GM21381 (cell line): ENCODE measurements around the gene SP140L.
A peak's percentile ranks its signal among the peaks of the same experiment; 100 is the strongest.
"Not testable (repeated sequence)": the region's sequence is repeated elsewhere in the genome, so short reads cannot be mapped to it uniquely, and the experiment has no call there.

Experiments used
- ATAC-seq: cut with Tn5 transposase; IDR thresholded peaks from one replicate; pipeline ENCODE4 v1.9.1; 2021; ENCODE audit warnings: mild to moderate bottlenecking, moderate library complexity; ENCODE audit not compliant: unreplicated experiment

Gene SP140L

GRCh38 chr2:230323385-230324106 lies 3.4 kb upstream of the SP140L start:
- ATAC-seq: no peak

- ATAC-seq: no peak
Measured at GRCh38 chr2:230324503-230324902, 2.5 kb upstream of the SP140L start.

GRCh38 chr2:230325316-230326243 lies 1.4 kb upstream of the SP140L start:
- no peak for ATAC-seq

- peak; percentile 72 for ATAC-seq
Measured at GRCh38 chr2:230327418-230328154, 593 bp downstream of the SP140L start.

GRCh38 chr2:230328155-230328458 lies 1.1 kb downstream of the SP140L start:
- no peak for ATAC-seq

GRCh38 chr2:230329946-230330605 lies 3.1 kb downstream of the SP140L start:
- ATAC-seq: no peak

- no peak for ATAC-seq
Measured at GRCh38 chr2:230330725-230331124, 3.7 kb downstream of the SP140L start.

GRCh38 chr2:230335461-230335863 lies 8.5 kb downstream of the SP140L start:
- no peak for ATAC-seq

GRCh38 chr2:230335864-230336506 lies 9.0 kb downstream of the SP140L start:
- no peak for ATAC-seq

GRCh38 chr2:230341936-230342528 lies 15.0 kb downstream of the SP140L start:
- ATAC-seq: not testable (repeated sequence)

- ATAC-seq: not testable (repeated sequence)
Measured at GRCh38 chr2:230343041-230343624, 16.1 kb downstream of the SP140L start.

- ATAC-seq: no peak
Measured at GRCh38 chr2:230343747-230344146, 16.8 kb downstream of the SP140L start.

- no peak for ATAC-seq
Measured at GRCh38 chr2:230346465-230346864, 19.5 kb downstream of the SP140L start.

GRCh38 chr2:230346921-230347533 lies 20.0 kb downstream of the SP140L start:
- ATAC-seq: no peak

- no peak for ATAC-seq
Measured at GRCh38 chr2:230347659-230348305, 20.8 kb downstream of the SP140L start.

- ATAC-seq: no peak
Measured at GRCh38 chr2:230348787-230349186, 21.8 kb downstream of the SP140L start.

GRCh38 chr2:230356084-230356483 lies 29.1 kb downstream of the SP140L start:
- ATAC-seq: no peak

GRCh38 chr2:230358305-230358704 lies 31.3 kb downstream of the SP140L start:
- ATAC-seq: no peak

- no peak for ATAC-seq
Measured at GRCh38 chr2:230360028-230360427, 33.0 kb downstream of the SP140L start.
